ENCODE measurements around the gene CKAP4. TPM values are rescaled to one million over a fixed set of nuclear protein-coding genes. Genes with fewer than 3 reads are reported as not detected.

Gene CKAP4
- total RNA-seq, 1 donor from 2014 or later = 102 TPM

GRCh38 chr12:106285982-106286381, 38.2 kb upstream of the CKAP4 start:
- TF ChIP-seq CTCF (conservative IDR thresholded peaks at IDR 0.05) = no peak
- Mint-ChIP-seq H3K4me3 (no peak overlapping the region), H3K27ac (ENCODE audit: unreplicated experiment) (no peak overlapping the region), H3K9me3 (peaks cover 8% of the 10 kb centered on the region), H3K4me1 (no peaks in the 10 kb centered on the region), H3K27me3 (ENCODE audit: low read depth) (no peaks in the 10 kb centered on the region), H3K36me3 (ENCODE audit: low read depth) (peaks cover 3% of the 10 kb centered on the region)
- no peak for DNase-seq (ENCODE audit: low read depth, low spot score)

GRCh38 chr12:106284358-106285105, 36.7 kb upstream of the CKAP4 start:
- H3K4me3 Mint-ChIP-seq = no peak overlapping the region
- no peaks in the 10 kb centered on the region for H3K27me3 Mint-ChIP-seq (ENCODE audit: low read depth)
- TF ChIP-seq CTCF (conservative IDR thresholded peaks at IDR 0.05) = no peak
- H3K4me1 Mint-ChIP-seq = no peaks in the 10 kb centered on the region
- H3K36me3 Mint-ChIP-seq (ENCODE audit: low read depth) = peaks cover 3% of the 10 kb centered on the region
- DNase-seq (ENCODE audit: low read depth, low spot score) = no peak
- H3K27ac Mint-ChIP-seq (ENCODE audit: unreplicated experiment) = no peak overlapping the region
- H3K9me3 Mint-ChIP-seq = peaks cover 8% of the 10 kb centered on the region

- H3K27ac Mint-ChIP-seq (ENCODE audit: unreplicated experiment) = no peak overlapping the region
- TF ChIP-seq CTCF (conservative IDR thresholded peaks at IDR 0.05) = peak; percentile 84
- peak; percentile 25 for DNase-seq (ENCODE audit: low read depth, low spot score)
Observed at GRCh38 chr12:106282457-106283097, 34.8 kb upstream of the CKAP4 start.

GRCh38 chr12:106281804-106282203, 34.0 kb upstream of the CKAP4 start:
- Mint-ChIP-seq H3K9me3 (peaks cover 8% of the 10 kb centered on the region), H3K36me3 (ENCODE audit: low read depth) (peaks cover 3% of the 10 kb centered on the region), H3K4me1 (no peaks in the 10 kb centered on the region), H3K4me3 (no peak overlapping the region), H3K27me3 (ENCODE audit: low read depth) (no peaks in the 10 kb centered on the region), H3K27ac (ENCODE audit: unreplicated experiment) (no peak overlapping the region)
- no peak for TF ChIP-seq CTCF (conservative IDR thresholded peaks at IDR 0.05)
- no peak for DNase-seq (ENCODE audit: low read depth, low spot score)

More at GRCh38 chr12:106282457-106283097, 34.8 kb upstream of the CKAP4 start:
- Mint-ChIP-seq H3K27me3 (ENCODE audit: low read depth) (no peaks in the 10 kb centered on the region), H3K36me3 (ENCODE audit: low read depth) (peaks cover 3% of the 10 kb centered on the region), H3K9me3 (peaks cover 8% of the 10 kb centered on the region), H3K4me1 (no peaks in the 10 kb centered on the region), H3K4me3 (no peak overlapping the region)

- no peaks in the 10 kb centered on the region for H3K27me3 Mint-ChIP-seq (ENCODE audit: low read depth)
- H3K36me3 Mint-ChIP-seq (ENCODE audit: low read depth) = peaks cover 3% of the 10 kb centered on the region
- H3K9me3 Mint-ChIP-seq = peaks cover 8% of the 10 kb centered on the region
- H3K4me1 Mint-ChIP-seq = no peaks in the 10 kb centered on the region
- TF ChIP-seq CTCF (conservative IDR thresholded peaks at IDR 0.05) = no peak
- DNase-seq (ENCODE audit: low read depth, low spot score) = no peak
- H3K4me3 Mint-ChIP-seq = no peak overlapping the region
- H3K27ac Mint-ChIP-seq (ENCODE audit: unreplicated experiment) = no peak overlapping the region
Observed at GRCh38 chr12:106281056-106281782, 33.4 kb upstream of the CKAP4 start.

Measured in neural crest cell (in vitro differentiated cells).